Neural crest cell (in vitro differentiated cells): ENCODE results near the gene PCDH9. TPM values are rescaled to one million over a fixed set of nuclear protein-coding genes. Genes with fewer than 3 reads are reported as not detected.

Experiments
- DNase-seq: peaks from one replicate; pipeline ENCODE4 v3.0.0; 2021; ENCODE audit warnings: low read depth, mixed read lengths, low spot score
- H3K27ac Mint-ChIP-seq: one replicate; pipeline ENCODE4 v1.8.0; 2021; ENCODE audit warnings: mild to moderate bottlenecking, mixed read lengths; ENCODE audit not compliant: unreplicated experiment
- H3K27me3 Mint-ChIP-seq: 2 replicates; pipeline ENCODE4 v1.8.0; 2021; ENCODE audit warnings: low read depth, mild to moderate bottlenecking, mixed read lengths
- H3K36me3 Mint-ChIP-seq: 2 replicates; pipeline ENCODE4 v1.8.0; 2021; ENCODE audit warnings: low read depth, mild to moderate bottlenecking, mixed read lengths
- H3K4me1 Mint-ChIP-seq: 2 replicates; pipeline ENCODE4 v1.8.0; 2021; ENCODE audit warnings: mixed read lengths
- H3K4me3 Mint-ChIP-seq: one replicate; pipeline ENCODE4 v1.8.0; 2021; ENCODE audit warnings: mild to moderate bottlenecking, mixed read lengths
- H3K9me3 Mint-ChIP-seq: 2 replicates; pipeline ENCODE4 v1.8.0; 2021; ENCODE audit warnings: mixed read lengths
- CTCF ChIP-seq: fragments of 200-600 bp; sonication (generic); conservative IDR thresholded peaks from 2 replicates; pipeline ENCODE4 v1.5.0; 2021; ENCODE audit warnings: antibody characterized with exemption, mild to moderate bottlenecking
- total RNA-seq: library from RNA; stranded (reverse); gene quantifications from 2 replicates; pipeline ENCODE4 v1.2.1, GENCODE V29; 2021

PCDH9 gene
- total RNA-seq, 1 donor from 2014 or later, result 6.3 TPM

- Mint-ChIP-seq H3K27me3 (peaks cover 2% of the 10 kb centered on the region), H3K36me3 (peaks cover 2% of the 10 kb centered on the region), H3K4me1 (peaks cover 29% of the 10 kb centered on the region), H3K27ac (no peak overlapping the region), H3K4me3 (no peak overlapping the region), H3K9me3 (no peaks in the 10 kb centered on the region)
- no peak for TF ChIP-seq CTCF
- DNase-seq, result no peak
Observed at GRCh38 chr13:67228031-67228430, 2.1 kb downstream of the PCDH9 start.

GRCh38 chr13:67227131-67227983 is 2.8 kb downstream of the PCDH9 start:
- Mint-ChIP-seq H3K36me3 (peaks cover 2% of the 10 kb centered on the region), H3K27ac (no peak overlapping the region), H3K27me3 (peaks cover 2% of the 10 kb centered on the region), H3K9me3 (no peaks in the 10 kb centered on the region), H3K4me1 (peaks cover 29% of the 10 kb centered on the region), H3K4me3 (no peak overlapping the region)
- no peak for DNase-seq
- TF ChIP-seq CTCF, result no peak

- no peak for DNase-seq
- Mint-ChIP-seq H3K4me3 (peak overlapping the region; percentile 54), H3K27ac (no peak overlapping the region), H3K36me3 (peaks cover 2% of the 10 kb centered on the region), H3K9me3 (no peaks in the 10 kb centered on the region), H3K27me3 (peaks cover 2% of the 10 kb centered on the region), H3K4me1 (peaks cover 27% of the 10 kb centered on the region)
- no peak for TF ChIP-seq CTCF
Observed at GRCh38 chr13:67226696-67227095, 3.4 kb downstream of the PCDH9 start.

GRCh38 chr13:67225252-67226159 is 4.6 kb downstream of the PCDH9 start:
- no peaks in the 10 kb centered on the region for H3K9me3 Mint-ChIP-seq

More at GRCh38 chr13:67225252-67226159, 4.6 kb downstream of the PCDH9 start:
- Mint-ChIP-seq H3K36me3 (peaks cover 2% of the 10 kb centered on the region), H3K4me3 (peak overlapping the region; percentile 16), H3K4me1 (peaks cover 23% of the 10 kb centered on the region), H3K27me3 (peaks cover 2% of the 10 kb centered on the region), H3K27ac (no peak overlapping the region)
- no peak for TF ChIP-seq CTCF
- no peak for DNase-seq
